Activated naive CD8-positive, alpha-beta T cell treated with anti-CD3 and anti-CD28 coated beads, Interleukin-2, amount 10 ng/mL, durations not matched to agents 7 days and 5 days (primary cell): ENCODE results near the gene ABCC8. TPM values are rescaled to one million over a fixed set of nuclear protein-coding genes. Genes with fewer than 3 reads are reported as not detected.

Experiments
- ATAC-seq: fragments of 150-1000 bp; cut with Tn5 transposase; one replicate; pipeline ENCODE4 v1.10.0; 2021; ENCODE audit warnings: low read depth, moderate library complexity
- POLR2A ChIA-PET: fragments of 350-600 bp; sonication (Branson Sonifier 250); formaldehyde crosslinking; loops from one replicate; lab custom pipeline; 2021; ENCODE audit warnings: antibody characterized with exemption; lab: Charles Lee
- DNase-seq: peaks from one replicate; pipeline ENCODE4 v3.0.0; 2021
- H3K27ac Mint-ChIP-seq: one replicate; pipeline ENCODE4 v1.8.0; 2022; ENCODE audit warnings: mild to moderate bottlenecking, mixed read lengths
- H3K27me3 Mint-ChIP-seq: one replicate; pipeline ENCODE4 v1.8.0; 2022; ENCODE audit warnings: mild to moderate bottlenecking, moderate library complexity, mixed read lengths
- H3K36me3 Mint-ChIP-seq: one replicate; pipeline ENCODE4 v1.8.0; 2021; ENCODE audit warnings: mild to moderate bottlenecking, mixed read lengths
- H3K4me1 Mint-ChIP-seq: one replicate; pipeline ENCODE4 v1.8.0; 2021; ENCODE audit warnings: mixed read lengths
- H3K4me3 Mint-ChIP-seq: one replicate; pipeline ENCODE4 v1.8.0; 2022; ENCODE audit warnings: mild to moderate bottlenecking, moderate library complexity, mixed read lengths
- H3K9me3 Mint-ChIP-seq: one replicate; pipeline ENCODE4 v1.8.0; 2021; ENCODE audit warnings: mixed read lengths
- total RNA-seq, 2 experiments: library from RNA; stranded (reverse); gene quantifications; one replicate each; pipeline ENCODE4 v1.2.3, GENCODE V29; 2021

The ABCC8 gene
- total RNA-seq, 2 experiments from 2014 or later: not detected

GRCh38 chr11:17388609-17389210 is 87.9 kb downstream of the ABCC8 start, which contains the start of gene KCNJ11:
Gene KCNJ11, minus strand, starts transcription at chr11:17388659. Its CDS starts 568 bp downstream, at chr11:17388091.
- peak within 1 kb of the TSS; percentile 84 for H3K4me3 Mint-ChIP-seq
- peak; percentile 58 for ATAC-seq
- H3K36me3 Mint-ChIP-seq: no peaks in the 10 kb centered on the region
- peaks cover 10% of the 10 kb centered on the region for H3K27me3 Mint-ChIP-seq
- peaks cover 14% of the 10 kb centered on the region for H3K4me1 Mint-ChIP-seq
- H3K9me3 Mint-ChIP-seq: no peaks in the 10 kb centered on the region
- POLR2A ChIA-PET: interaction anchor here (1.1 to 1.4 kb wide), 2 partner anchors 26 to 35 kb away, joined by 3 to 4 read pairs; no protein-coding TSS in a partner anchor
- peak within 1 kb of the TSS; percentile 70 for H3K27ac Mint-ChIP-seq
- no peak for DNase-seq

- Mint-ChIP-seq H3K9me3 (no peaks in the 10 kb centered on the region), H3K36me3 (no peaks in the 10 kb centered on the region), H3K27me3 (peaks cover 10% of the 10 kb centered on the region), H3K4me1 (peaks cover 14% of the 10 kb centered on the region), H3K4me3 (peak overlapping the region; percentile 50), H3K27ac (no peak overlapping the region)
- DNase-seq (no peak), ATAC-seq (no peak)
- POLR2A ChIA-PET: no interaction called here
Observed at GRCh38 chr11:17387811-17388210, 88.8 kb downstream of the ABCC8 start.

DNA sequence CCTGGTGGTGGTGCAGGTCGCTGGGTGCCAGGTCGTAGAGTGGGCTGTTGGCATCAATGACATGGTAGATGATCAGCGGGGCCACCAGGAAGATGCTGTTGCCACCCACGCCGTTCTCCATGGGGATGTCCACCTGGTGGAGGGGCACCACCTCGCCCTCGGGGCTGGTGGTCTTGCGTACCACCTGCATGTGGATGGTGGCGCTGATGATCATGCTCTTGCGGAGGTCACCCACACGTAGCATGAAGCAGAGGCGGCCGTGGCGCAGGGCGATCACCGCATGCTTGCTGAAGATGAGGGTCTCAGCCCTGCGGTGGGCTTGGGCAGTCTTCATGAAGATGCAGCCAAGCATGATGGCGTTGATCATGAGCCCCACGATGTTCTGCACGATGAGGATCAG is 89.4 kb downstream of the ABCC8 start:
- POLR2A ChIA-PET: no interaction called here
- ATAC-seq: no peak
- H3K27ac Mint-ChIP-seq: no peak overlapping the region
- peaks cover 10% of the 10 kb centered on the region for H3K27me3 Mint-ChIP-seq
- peaks cover 14% of the 10 kb centered on the region for H3K4me1 Mint-ChIP-seq
- H3K9me3 Mint-ChIP-seq: no peaks in the 10 kb centered on the region
- H3K36me3 Mint-ChIP-seq: no peaks in the 10 kb centered on the region
- DNase-seq: no peak
- peak overlapping the region; percentile 50 for H3K4me3 Mint-ChIP-seq

- H3K9me3 Mint-ChIP-seq: no peaks in the 10 kb centered on the region
- DNase-seq (peak; percentile 62), ATAC-seq (peak; percentile 44)
- H3K36me3 Mint-ChIP-seq: no peaks in the 10 kb centered on the region
- peaks cover 14% of the 10 kb centered on the region for H3K4me1 Mint-ChIP-seq
- H3K27ac Mint-ChIP-seq: no peak overlapping the region
- POLR2A ChIA-PET: no interaction called here
- H3K4me3 Mint-ChIP-seq: peak overlapping the region; percentile 13
- peaks cover 10% of the 10 kb centered on the region for H3K27me3 Mint-ChIP-seq
Observed at GRCh38 chr11:17386331-17387084, 90.1 kb downstream of the ABCC8 start.

DNA sequence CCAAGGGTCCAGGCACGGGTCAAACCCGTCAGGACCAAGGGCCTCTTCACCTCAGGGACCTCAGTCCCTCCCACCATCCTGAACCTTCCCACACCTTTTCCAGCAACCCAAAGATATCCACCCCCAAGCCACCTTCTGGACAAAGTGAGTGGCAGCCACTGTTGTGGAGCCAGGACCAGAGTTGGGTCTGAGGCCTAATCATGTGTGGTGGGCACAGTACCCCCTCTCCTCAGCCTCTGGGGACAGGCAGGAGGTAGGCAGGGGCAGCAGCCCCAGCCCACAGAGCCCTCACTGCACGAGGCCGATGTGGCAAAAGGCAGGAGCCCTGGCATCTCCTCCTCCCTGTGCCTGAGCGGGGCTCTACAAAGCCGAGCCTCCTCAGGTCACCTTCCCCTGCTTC is 90.7 kb downstream of the ABCC8 start:
- POLR2A ChIA-PET: no interaction called here
- Mint-ChIP-seq H3K4me3 (no peak overlapping the region), H3K27ac (no peak overlapping the region), H3K27me3 (peaks cover 4% of the 10 kb centered on the region), H3K36me3 (no peaks in the 10 kb centered on the region), H3K9me3 (no peaks in the 10 kb centered on the region), H3K4me1 (peaks cover 14% of the 10 kb centered on the region)
- ATAC-seq (no peak), DNase-seq (no peak)

- no peak for ATAC-seq
- POLR2A ChIA-PET: no interaction called here
- no peak for DNase-seq
- no peak overlapping the region for H3K4me3 Mint-ChIP-seq
- no peak overlapping the region for H3K27ac Mint-ChIP-seq
- H3K36me3 Mint-ChIP-seq: no peaks in the 10 kb centered on the region
- H3K27me3 Mint-ChIP-seq: peaks cover 4% of the 10 kb centered on the region
- H3K4me1 Mint-ChIP-seq: peaks cover 14% of the 10 kb centered on the region
- no peaks in the 10 kb centered on the region for H3K9me3 Mint-ChIP-seq
Observed at GRCh38 chr11:17385492-17385891, 91.2 kb downstream of the ABCC8 start.

GRCh38 chr11:17384002-17384511 is 92.6 kb downstream of the ABCC8 start:
- Mint-ChIP-seq H3K27ac (no peak overlapping the region), H3K4me3 (no peak overlapping the region), H3K9me3 (no peaks in the 10 kb centered on the region), H3K4me1 (peaks cover 7% of the 10 kb centered on the region), H3K27me3 (peaks cover 4% of the 10 kb centered on the region), H3K36me3 (peaks cover 3% of the 10 kb centered on the region)
- POLR2A ChIA-PET: interaction anchor here (1.0 to 1.3 kb wide), 4 partner anchors 18 to 144 kb away, joined by 3 to 6 read pairs (median 4); no protein-coding TSS in a partner anchor
- DNase-seq (peak; percentile 86), ATAC-seq (peak; percentile 50)

DNA sequence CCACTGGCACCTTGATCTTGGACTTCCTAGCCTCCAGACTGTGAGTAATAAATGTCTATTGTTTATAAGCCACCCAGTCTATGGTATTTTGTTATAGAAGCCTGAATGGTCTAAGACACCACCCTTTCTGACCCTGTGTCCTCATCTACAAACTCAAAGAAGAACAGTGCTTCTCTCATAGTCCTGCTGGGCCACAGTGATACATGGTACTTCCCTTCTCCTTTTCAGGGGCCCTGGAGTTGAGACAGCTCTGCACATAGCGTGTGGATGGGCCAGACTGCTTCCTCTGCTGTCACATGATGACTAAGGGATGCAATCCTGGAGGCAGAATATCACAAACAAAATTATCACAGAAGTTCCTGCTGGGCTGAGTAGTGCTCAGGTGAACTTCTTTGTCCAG is 93.2 kb downstream of the ABCC8 start:
- peaks cover 5% of the 10 kb centered on the region for H3K27me3 Mint-ChIP-seq
- H3K36me3 Mint-ChIP-seq: peaks cover 3% of the 10 kb centered on the region
- ATAC-seq: no peak
- H3K27ac Mint-ChIP-seq: no peak overlapping the region
- no peak overlapping the region for H3K4me3 Mint-ChIP-seq
- POLR2A ChIA-PET: interaction anchor here (1.0 to 1.3 kb wide), 4 partner anchors 18 to 144 kb away, joined by 3 to 6 read pairs (median 4); no protein-coding TSS in a partner anchor
- DNase-seq: no peak
- H3K9me3 Mint-ChIP-seq: peaks cover 1% of the 10 kb centered on the region
- peaks cover 7% of the 10 kb centered on the region for H3K4me1 Mint-ChIP-seq

DNA sequence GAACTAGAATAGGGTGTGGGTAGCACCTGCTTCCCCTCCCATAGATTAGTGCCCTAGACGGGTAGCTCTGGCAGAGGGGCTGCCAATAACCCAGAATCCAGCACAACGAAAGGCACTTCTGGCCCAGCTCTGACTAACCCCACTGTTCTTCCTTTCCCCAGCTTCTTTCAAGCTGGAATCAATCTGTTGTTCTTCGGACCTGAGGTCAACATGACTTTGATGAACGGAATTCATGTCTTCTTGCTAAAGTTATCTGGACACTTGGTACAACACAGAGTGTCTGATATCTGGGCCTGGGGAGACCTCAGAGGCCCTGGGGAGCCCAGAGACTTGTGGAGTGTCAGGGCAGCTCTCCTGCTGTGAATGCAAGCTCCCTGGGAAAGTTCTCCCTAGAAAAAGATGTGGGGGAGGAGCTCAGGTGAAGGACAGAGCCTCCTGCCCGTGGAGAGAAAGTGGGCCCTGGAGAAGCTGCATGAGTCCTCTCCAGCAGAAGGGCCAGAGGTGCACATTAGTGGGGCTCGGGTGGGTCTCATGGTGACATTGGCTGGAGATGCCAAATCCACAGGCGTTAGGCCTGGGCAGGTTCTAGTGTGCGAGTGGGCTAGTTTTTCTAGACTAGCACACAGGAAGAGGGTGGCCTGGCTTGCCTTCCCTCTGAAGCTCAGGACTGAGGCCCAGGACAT is 94.5 kb downstream of the ABCC8 start:
- H3K9me3 Mint-ChIP-seq: peaks cover 4% of the 10 kb centered on the region
- no peak for DNase-seq
- POLR2A ChIA-PET: no interaction called here
- peaks cover 4% of the 10 kb centered on the region for H3K4me1 Mint-ChIP-seq
- no peak overlapping the region for H3K4me3 Mint-ChIP-seq
- peaks cover 6% of the 10 kb centered on the region for H3K27me3 Mint-ChIP-seq
- ATAC-seq: no peak
- no peak overlapping the region for H3K27ac Mint-ChIP-seq
- peaks cover 4% of the 10 kb centered on the region for H3K36me3 Mint-ChIP-seq

- Mint-ChIP-seq H3K27me3 (peaks cover 4% of the 10 kb centered on the region), H3K36me3 (peaks cover 9% of the 10 kb centered on the region), H3K27ac (no peak overlapping the region), H3K4me1 (peaks cover 4% of the 10 kb centered on the region), H3K9me3 (peaks cover 4% of the 10 kb centered on the region), H3K4me3 (no peak overlapping the region)
- ATAC-seq (no peak), DNase-seq (no peak)
- POLR2A ChIA-PET: no interaction called here
Observed at GRCh38 chr11:17381156-17381555, 95.5 kb downstream of the ABCC8 start.

- H3K27me3 Mint-ChIP-seq: peaks cover 1% of the 10 kb centered on the region
- no peak overlapping the region for H3K4me3 Mint-ChIP-seq
- peaks cover 4% of the 10 kb centered on the region for H3K9me3 Mint-ChIP-seq
- no peak overlapping the region for H3K27ac Mint-ChIP-seq
- no peak for ATAC-seq
- H3K36me3 Mint-ChIP-seq: peaks cover 9% of the 10 kb centered on the region
- no peak for DNase-seq
- POLR2A ChIA-PET: no interaction called here
- H3K4me1 Mint-ChIP-seq: peaks cover 2% of the 10 kb centered on the region
Observed at GRCh38 chr11:17379383-17380180, 97.1 kb downstream of the ABCC8 start.

DNA sequence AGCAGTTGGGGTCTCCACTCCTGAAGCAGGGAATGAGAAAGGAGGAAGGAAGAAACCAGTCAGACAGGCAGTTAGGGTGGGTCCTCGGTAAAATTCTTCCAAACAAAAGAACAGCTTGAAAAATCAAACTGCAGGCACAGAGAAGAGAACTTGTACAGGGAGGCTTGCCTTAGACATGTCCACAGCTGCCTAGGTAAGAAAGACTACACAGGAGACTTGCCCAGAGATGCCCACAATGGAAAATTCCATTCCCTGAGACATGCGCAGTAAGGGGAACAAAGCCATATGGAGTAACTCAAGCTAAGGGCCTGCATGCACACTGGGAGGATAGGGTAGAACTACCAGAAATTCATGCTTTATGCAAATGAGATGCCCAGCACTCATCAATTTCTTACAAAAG is 98.0 kb downstream of the ABCC8 start:
- Mint-ChIP-seq H3K4me3 (no peak overlapping the region), H3K27ac (no peak overlapping the region), H3K36me3 (peaks cover 11% of the 10 kb centered on the region), H3K9me3 (peaks cover 5% of the 10 kb centered on the region), H3K4me1 (no peaks in the 10 kb centered on the region), H3K27me3 (peaks cover 1% of the 10 kb centered on the region)
- POLR2A ChIA-PET: no interaction called here
- no peak for DNase-seq
- no peak for ATAC-seq
